ENCODE data around the gene TBX4. TPM values are rescaled to one million over a fixed set of nuclear protein-coding genes. Genes with fewer than 3 reads are reported as not detected.
"Not testable (repeated sequence)": the region's sequence is repeated elsewhere in the genome, so short reads cannot be mapped to it uniquely, and the experiment has no call there.

Gene TBX4
- total and polyA plus RNA-seq, 2 experiments from 2014 or later, result 13.9 to 15.4 TPM

GRCh38 chr17:61436995-61437704 is 15.1 kb upstream of the TBX4 start:
- peaks cover 6% of the 10 kb centered on the region for H3K4me1 ChIP-seq (ENCODE audit: insufficient read depth)
- no peaks in the 10 kb centered on the region for H3K9me2 ChIP-seq (replicated peaks; ENCODE audit: insufficient read depth)
- H3K27ac ChIP-seq, result no peak overlapping the region
- H3K36me3 ChIP-seq (replicated peaks; ENCODE audit: insufficient read depth, low read depth), result no peaks in the 10 kb centered on the region
- no peak overlapping the region for H3K4me2 ChIP-seq
- no peaks in the 10 kb centered on the region for H3K79me2 ChIP-seq
- TF ChIP-seq EZH2phosphoT487 (IDR thresholded peaks at IDR 0.05; ENCODE audit: low read depth, severe bottlenecking, unreplicated experiment) (no peak), CTCF (IDR thresholded peaks at IDR 0.05; ENCODE audit: poor library complexity) (no peak), EZH2 (IDR thresholded peaks at IDR 0.05; ENCODE audit: borderline replicate concordance) (no peak)
- no peak overlapping the region for H2AFZ ChIP-seq
- no peak overlapping the region for H3K4me3 ChIP-seq
- no peaks in the 10 kb centered on the region for H3K27me3 ChIP-seq
- H3K9me3 ChIP-seq (ENCODE audit: low read depth), result no peaks in the 10 kb centered on the region
- no peaks in the 10 kb centered on the region for H4K20me1 ChIP-seq (ENCODE audit: insufficient read depth, poor library complexity, severe bottlenecking)
- DNase-seq (ENCODE audit: low spot score), result no peak

- Histone ChIP-seq H3K27me3 (no peaks in the 10 kb centered on the region), H3K9me2 (replicated peaks; ENCODE audit: insufficient read depth) (no peaks in the 10 kb centered on the region), H3K79me2 (no peaks in the 10 kb centered on the region), H3K4me2 (no peak overlapping the region), H3K27ac (no peak overlapping the region), H2AFZ (no peak overlapping the region), H3K4me3 (no peak overlapping the region), H3K9me3 (ENCODE audit: low read depth) (no peaks in the 10 kb centered on the region), H3K36me3 (replicated peaks; ENCODE audit: insufficient read depth, low read depth) (no peaks in the 10 kb centered on the region), H4K20me1 (ENCODE audit: insufficient read depth, poor library complexity, severe bottlenecking) (no peaks in the 10 kb centered on the region), H3K4me1 (ENCODE audit: insufficient read depth) (peaks cover 18% of the 10 kb centered on the region)
- no peak for TF ChIP-seq CTCF (IDR thresholded peaks at IDR 0.05; ENCODE audit: poor library complexity)
- no peak for TF ChIP-seq EZH2 (IDR thresholded peaks at IDR 0.05; ENCODE audit: borderline replicate concordance)
- no peak for DNase-seq (ENCODE audit: low spot score)
Observed at GRCh38 chr17:61440697-61441096, 11.5 kb upstream of the TBX4 start.

GRCh38 chr17:61441507-61441906 is 10.7 kb upstream of the TBX4 start:
- H3K27me3 ChIP-seq; H3K9me2 ChIP-seq (replicated peaks; ENCODE audit: insufficient read depth); H3K79me2 ChIP-seq; DNase-seq (ENCODE audit: low spot score); H2AFZ ChIP-seq; H3K36me3 ChIP-seq (replicated peaks; ENCODE audit: insufficient read depth, low read depth); H3K9me3 ChIP-seq (ENCODE audit: low read depth); H4K20me1 ChIP-seq (ENCODE audit: insufficient read depth, poor library complexity, severe bottlenecking); H3K27ac ChIP-seq; H3K4me2 ChIP-seq; H3K4me3 ChIP-seq: not testable (repeated sequence)
- 97% methylated on average over 6 of the region's 6 CpGs for WGBS (ENCODE audit: low lambda C conversion rate, missing lambda C conversion rate)
- peaks cover 18% of the 10 kb centered on the region for H3K4me1 ChIP-seq (ENCODE audit: insufficient read depth)

- H3K27me3 ChIP-seq, result no peaks in the 10 kb centered on the region
- no peak overlapping the region for H3K4me2 ChIP-seq
- no peak overlapping the region for H3K4me3 ChIP-seq
- no peak overlapping the region for H2AFZ ChIP-seq
- peaks cover 18% of the 10 kb centered on the region for H3K4me1 ChIP-seq (ENCODE audit: insufficient read depth)
- H3K79me2 ChIP-seq, result no peaks in the 10 kb centered on the region
- no peaks in the 10 kb centered on the region for H3K36me3 ChIP-seq (replicated peaks; ENCODE audit: insufficient read depth, low read depth)
- no peak for DNase-seq (ENCODE audit: low spot score)
- no peaks in the 10 kb centered on the region for H3K9me3 ChIP-seq (ENCODE audit: low read depth)
- TF ChIP-seq EZH2phosphoT487 (IDR thresholded peaks at IDR 0.05; ENCODE audit: low read depth, severe bottlenecking, unreplicated experiment), result no peak
- TF ChIP-seq CTCF (IDR thresholded peaks at IDR 0.05; ENCODE audit: poor library complexity), result no peak
- no peak for TF ChIP-seq EZH2 (IDR thresholded peaks at IDR 0.05; ENCODE audit: borderline replicate concordance)
- H3K9me2 ChIP-seq (replicated peaks; ENCODE audit: insufficient read depth), result no peaks in the 10 kb centered on the region
- H3K27ac ChIP-seq, result peak overlapping the region; percentile 80
- H4K20me1 ChIP-seq (ENCODE audit: insufficient read depth, poor library complexity, severe bottlenecking), result no peaks in the 10 kb centered on the region
- 35% methylated on average over 4 of the region's 4 CpGs for WGBS (ENCODE audit: low lambda C conversion rate, missing lambda C conversion rate)
Observed at GRCh38 chr17:61442136-61442775, 10.0 kb upstream of the TBX4 start.
